GM23338 (cell line): ENCODE measurements around the gene ARMC5. TPM values are rescaled to one million over a fixed set of nuclear protein-coding genes. Genes with fewer than 3 reads are reported as not detected.

Source experiments
- ATAC-seq: fragments of 200-7000 bp; cut with Tn5 transposase; 3 replicates; pipeline ENCODE4 v1.9.1; 2020
- DNase-seq: peaks from one replicate; pipeline ENCODE4 v3.0.0-alpha.2; 2015; ENCODE audit warnings: low spot score
- H2AFZ ChIP-seq: fragments of 200-600 bp; sonication (generic); 2 replicates; pipeline ENCODE4 v1.8.0; 2016; ENCODE audit warnings: antibody characterized with exemption, mild to moderate bottlenecking, moderate library complexity
- H3F3A ChIP-seq: fragments of 200-600 bp; sonication (generic); replicated peaks from 2 replicates; pipeline ENCODE4 v1.8.0; 2017; ENCODE audit warnings: antibody characterized with exemption, mixed run types, low read depth
- H3K27ac ChIP-seq: fragments of 200-600 bp; sonication (generic); 2 replicates; pipeline ENCODE4 v1.6.1; 2016; ENCODE audit warnings: low read depth
- H3K27me3 ChIP-seq: fragments of 200-600 bp; sonication (generic); 2 replicates; pipeline ENCODE4 v1.8.0; 2016; ENCODE audit warnings: mild to moderate bottlenecking, mixed run types, moderate library complexity; ENCODE audit not compliant: insufficient read depth
- H3K36me3 ChIP-seq: fragments of 200-600 bp; sonication (generic); 2 replicates; pipeline ENCODE4 v1.8.0; 2016; ENCODE audit warnings: mild to moderate bottlenecking; ENCODE audit not compliant: insufficient read depth
- H3K4me1 ChIP-seq: fragments of 200-600 bp; sonication (generic); 2 replicates; pipeline ENCODE4 v1.8.0; 2016; ENCODE audit warnings: mild to moderate bottlenecking, moderate library complexity; ENCODE audit not compliant: insufficient read depth
- H3K4me2 ChIP-seq: fragments of 200-600 bp; sonication (generic); 2 replicates; pipeline ENCODE4 v1.7.1; 2017; ENCODE audit warnings: mixed run types
- H3K4me3 ChIP-seq: fragments of 200-600 bp; sonication (generic); 2 replicates; pipeline ENCODE4 v1.6.1; 2016; ENCODE audit warnings: mixed run types
- H3K79me2 ChIP-seq: fragments of 200-600 bp; sonication (generic); replicated peaks from 2 replicates; pipeline ENCODE4 v1.8.0; 2017; ENCODE audit warnings: mild to moderate bottlenecking; ENCODE audit not compliant: insufficient read depth
- H3K9me2 ChIP-seq: fragments of 200-600 bp; sonication (generic); 2 replicates; pipeline ENCODE4 v1.8.0; 2017; ENCODE audit not compliant: insufficient read depth
- H4K20me1 ChIP-seq: fragments of 200-600 bp; sonication (generic); replicated peaks from 2 replicates; pipeline ENCODE4 v1.8.0; 2017; ENCODE audit warnings: mild to moderate bottlenecking; ENCODE audit not compliant: insufficient read depth
- H3K27ac Mint-ChIP-seq: 2 replicates; pipeline ENCODE4 v1.8.0; 2020; ENCODE audit warnings: inconsistent platforms, mild to moderate bottlenecking, moderate library complexity, mixed read lengths
- H3K27me3 Mint-ChIP-seq: 3 replicates; pipeline ENCODE4 v1.8.0; 2022; ENCODE audit warnings: low read depth, mild to moderate bottlenecking, moderate library complexity, mixed read lengths, inconsistent platforms; ENCODE audit not compliant: insufficient read depth, poor library complexity
- H3K36me3 Mint-ChIP-seq: 3 replicates; pipeline ENCODE4 v1.8.0; 2021; ENCODE audit warnings: low read depth, mild to moderate bottlenecking, inconsistent platforms, moderate library complexity, mixed read lengths
- H3K4me1 Mint-ChIP-seq: 3 replicates; pipeline ENCODE4 v1.8.0; 2020; ENCODE audit warnings: mild to moderate bottlenecking, inconsistent platforms, mixed read lengths
- H3K4me3 Mint-ChIP-seq: 3 replicates; pipeline ENCODE4 v1.8.0; 2021; ENCODE audit warnings: moderate library complexity, mild to moderate bottlenecking, inconsistent platforms, mixed read lengths
- H3K9me3 Mint-ChIP-seq: 3 replicates; pipeline ENCODE4 v1.8.0; 2020; ENCODE audit warnings: moderate library complexity, mild to moderate bottlenecking, inconsistent platforms, mixed read lengths
- CREB1 ChIP-seq: fragments of 250-450 bp; sonication (Bioruptor Pico); IDR thresholded peaks from 2 replicates; pipeline ENCODE4 v1.5.0; 2020; ENCODE audit warnings: low read depth, mild to moderate bottlenecking, moderate library complexity
- CTCF ChIP-seq, 2 experiments: fragments of 200-600 bp in 1 of 2; sonication (generic) in 1 of 2; conservative IDR thresholded peaks; 2 replicates each; pipeline versions ENCODE4 v1.5.1 to v1.6.1; 2016 to 2017; ENCODE audit warnings: antibody characterized with exemption in 2 of 2, low read depth in 2 of 2, mild to moderate bottlenecking in 2 of 2, moderate library complexity in 1 of 2
- ETS1 ChIP-seq: IDR thresholded peaks from 2 replicates; pipeline ENCODE4 v1.6.1; 2016; ENCODE audit warnings: antibody characterized with exemption
- EZH2 ChIP-seq: fragments of 200-600 bp; sonication (generic); IDR thresholded peaks from one replicate; pipeline ENCODE4 v1.8.0; 2017; ENCODE audit warnings: antibody characterized with exemption, mild to moderate bottlenecking, low read depth; ENCODE audit not compliant: unreplicated experiment
- EZH2phosphoT487 ChIP-seq: fragments of 200-600 bp; sonication (generic); IDR thresholded peaks from one replicate; pipeline ENCODE4 v1.8.1; 2018; ENCODE audit warnings: antibody characterized with exemption; ENCODE audit not compliant: unreplicated experiment
- JUNB ChIP-seq: IDR thresholded peaks from one replicate; pipeline ENCODE4 v1.6.1; 2016; ENCODE audit warnings: antibody characterized with exemption; ENCODE audit not compliant: unreplicated experiment
- NANOG ChIP-seq: IDR thresholded peaks from 2 replicates; pipeline ENCODE4 v1.6.1; 2016; ENCODE audit warnings: antibody characterized with exemption, borderline replicate concordance
- POLR2AphosphoS5 ChIP-seq: IDR thresholded peaks from 2 replicates; pipeline ENCODE4 v1.6.1; 2016; ENCODE audit warnings: antibody characterized with exemption, low read depth
- STAT1 ChIP-seq: IDR thresholded peaks from one replicate; pipeline ENCODE4 v1.6.1; 2016; ENCODE audit warnings: antibody characterized with exemption; ENCODE audit not compliant: unreplicated experiment
- ZNF114 ChIP-seq: fragments of 250-450 bp; sonication (Bioruptor Pico); IDR thresholded peaks from 2 replicates; pipeline ENCODE4 v1.5.0; 2020; ENCODE audit warnings: mild to moderate bottlenecking, moderate library complexity
- ZNF331 ChIP-seq: fragments of 250-450 bp; sonication (Bioruptor Pico); IDR thresholded peaks from 2 replicates; pipeline ENCODE4 v1.5.0; 2020; ENCODE audit warnings: low read depth, mild to moderate bottlenecking, moderate library complexity
- ZNF462 ChIP-seq: fragments of 250-450 bp; sonication (Bioruptor Pico); IDR thresholded peaks from 2 replicates; pipeline ENCODE4 v1.5.0; 2020; ENCODE audit warnings: mild to moderate bottlenecking, moderate library complexity
- polyA plus RNA-seq: library from polyadenylated mRNA; unstranded; fragments of >200 nt; fragmentation: Nextera tagmentation; extraction: Ambion mirVana; gene quantifications from 2 replicates; pipeline ENCODE4 v1.2.1, GENCODE V29; 2016
- total RNA-seq: library from RNA; depleted of rRNA; stranded (reverse); fragments of >200 nt; shearing (Covaris generic); gene quantifications from 2 replicates; pipeline ENCODE4 v1.2.3, GENCODE V29; 2014
- TF ChIP-seq, protein P1 (sequence below): IDR thresholded peaks from one replicate; pipeline ENCODE4 v1.6.1; 2018; ENCODE audit warnings: antibody characterized with exemption; ENCODE audit not compliant: unreplicated experiment

The ARMC5 gene
- total and polyA plus RNA-seq, 2 experiments from 2014 or later: 5.9 to 11.3 TPM

- Histone ChIP-seq H3K9me2 (no peaks in the 10 kb centered on the region), H3K4me2 (no peak overlapping the region), H3K4me1 (no peaks in the 10 kb centered on the region), H3K4me3 (no peak overlapping the region), H2AFZ (no peak overlapping the region), H3K27ac (no peak overlapping the region), H4K20me1 (no peaks in the 10 kb centered on the region), H3K36me3 (no peaks in the 10 kb centered on the region), H3F3A (no peaks in the 10 kb centered on the region), H3K27me3 (peaks cover 33% of the 10 kb centered on the region), H3K79me2 (no peaks in the 10 kb centered on the region)
- H3K36me3 Mint-ChIP-seq: peaks cover 4% of the 10 kb centered on the region; the same call in 1 of the 3 replicates
- no peaks in the 10 kb centered on the region; the same call in 2 of the 3 replicates for H3K4me1 Mint-ChIP-seq
- H3K9me3 Mint-ChIP-seq: peaks cover 13% of the 10 kb centered on the region; the same call in 2 of the 3 replicates
- ATAC-seq: no peak
- no peak overlapping the region for H3K4me3 Mint-ChIP-seq
- H3K27ac Mint-ChIP-seq: no peak overlapping the region
- DNase-seq: no peak
- H3K27me3 Mint-ChIP-seq: peaks cover 26% of the 10 kb centered on the region
- TF ChIP-seq EZH2phosphoT487: no peak
- TF ChIP-seq ZNF114 (CRISPR knock-in tag): no peak
- no peak for TF ChIP-seq ZNF331 (CRISPR knock-in tag)
- no peak for TF ChIP-seq ZNF462
- no peak for TF ChIP-seq EZH2
- no peak for TF ChIP-seq ETS1
- no peak for TF ChIP-seq NANOG
- TF ChIP-seq JUNB: no peak
- no peak for TF ChIP-seq POLR2AphosphoS5
- TF ChIP-seq STAT1: no peak
- TF ChIP-seq, protein P1, sequence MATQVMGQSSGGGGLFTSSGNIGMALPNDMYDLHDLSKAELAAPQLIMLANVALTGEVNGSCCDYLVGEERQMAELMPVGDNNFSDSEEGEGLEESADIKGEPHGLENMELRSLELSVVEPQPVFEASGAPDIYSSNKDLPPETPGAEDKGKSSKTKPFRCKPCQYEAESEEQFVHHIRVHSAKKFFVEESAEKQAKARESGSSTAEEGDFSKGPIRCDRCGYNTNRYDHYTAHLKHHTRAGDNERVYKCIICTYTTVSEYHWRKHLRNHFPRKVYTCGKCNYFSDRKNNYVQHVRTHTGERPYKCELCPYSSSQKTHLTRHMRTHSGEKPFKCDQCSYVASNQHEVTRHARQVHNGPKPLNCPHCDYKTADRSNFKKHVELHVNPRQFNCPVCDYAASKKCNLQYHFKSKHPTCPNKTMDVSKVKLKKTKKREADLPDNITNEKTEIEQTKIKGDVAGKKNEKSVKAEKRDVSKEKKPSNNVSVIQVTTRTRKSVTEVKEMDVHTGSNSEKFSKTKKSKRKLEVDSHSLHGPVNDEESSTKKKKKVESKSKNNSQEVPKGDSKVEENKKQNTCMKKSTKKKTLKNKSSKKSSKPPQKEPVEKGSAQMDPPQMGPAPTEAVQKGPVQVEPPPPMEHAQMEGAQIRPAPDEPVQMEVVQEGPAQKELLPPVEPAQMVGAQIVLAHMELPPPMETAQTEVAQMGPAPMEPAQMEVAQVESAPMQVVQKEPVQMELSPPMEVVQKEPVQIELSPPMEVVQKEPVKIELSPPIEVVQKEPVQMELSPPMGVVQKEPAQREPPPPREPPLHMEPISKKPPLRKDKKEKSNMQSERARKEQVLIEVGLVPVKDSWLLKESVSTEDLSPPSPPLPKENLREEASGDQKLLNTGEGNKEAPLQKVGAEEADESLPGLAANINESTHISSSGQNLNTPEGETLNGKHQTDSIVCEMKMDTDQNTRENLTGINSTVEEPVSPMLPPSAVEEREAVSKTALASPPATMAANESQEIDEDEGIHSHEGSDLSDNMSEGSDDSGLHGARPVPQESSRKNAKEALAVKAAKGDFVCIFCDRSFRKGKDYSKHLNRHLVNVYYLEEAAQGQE: no peak
- no peak for TF ChIP-seq CREB1 (CRISPR knock-in tag)
- no peak for TF ChIP-seq CTCF (conservative IDR thresholded peaks at IDR 0.05; ENCODE audit: low read depth in 2 of 2)
Observed at GRCh38 chr16:31423801-31424200, 35.5 kb upstream of the ARMC5 start.
